Endothelial cell of umbilical vein (primary cell): ENCODE measurements around the gene RWDD4. TPM values are rescaled to one million over a fixed set of nuclear protein-coding genes. Genes with fewer than 3 reads are reported as not detected.

Experiments used
- BruUV-seq: library from RNA; stranded (reverse); fragments of 400-500 nt; replicated peaks from 2 replicates; lab custom pipeline; 2021; lab: Mats Ljungman, UMichigan
- CTCF ChIA-PET: fragments of 300-600, 350-600 bp; sonication (Branson Sonifier 250); formaldehyde crosslinking; loops from one replicate; lab custom pipeline; 2021; ENCODE audit warnings: antibody characterized with exemption, inconsistent platforms; lab: Charles Lee
- POLR2A ChIA-PET: fragments of 300-600, 350-600 bp; sonication (Branson Sonifier 250); formaldehyde crosslinking; loops from one replicate; lab custom pipeline; 2021; ENCODE audit warnings: antibody characterized with exemption, inconsistent platforms; lab: Charles Lee
- DNase-seq: peaks from one replicate; pipeline ENCODE4 v3.0.0-alpha.2; 2011; ENCODE audit warnings: low read depth, low spot score
- FAIRE-seq: peaks from 2 replicates; lab custom pipeline; 2011; peaks lifted over from hg19 to GRCh38; lab: Jason Lieb, UNC
- H2AFZ ChIP-seq: 2 replicates; pipeline ENCODE4 v1.6.0; 2012; ENCODE audit warnings: low read depth, low read length, control low read depth, inconsistent platforms
- H3K27ac ChIP-seq: 2 replicates; pipeline ENCODE4 v1.5.1; 2011; ENCODE audit warnings: low read depth, mild to moderate bottlenecking, control low read depth, low read length, moderate library complexity; ENCODE audit not compliant: insufficient read depth
- H3K27me3 ChIP-seq, 2 experiments: 2 replicates each; pipeline versions ENCODE4 v1.6.0 to v1.6.1; 2011; ENCODE audit warnings: low read length in 2 of 2, mixed read lengths in 1 of 2; ENCODE audit not compliant: control insufficient read depth in 2 of 2, insufficient read depth in 2 of 2
- H3K36me3 ChIP-seq, 2 experiments: 2 replicates in 1 of 2; 3 replicates in 1 of 2; pipeline ENCODE4 v1.5.1; 2011; ENCODE audit warnings: low read length in 2 of 2, mild to moderate bottlenecking in 1 of 2, moderate library complexity in 1 of 2; ENCODE audit not compliant: control insufficient read depth in 2 of 2, insufficient read depth in 2 of 2; ENCODE audit errors: extremely low read depth in 1 of 2
- H3K4me1 ChIP-seq: 3 replicates; pipeline ENCODE4 v1.5.1; 2011; ENCODE audit warnings: mild to moderate bottlenecking, low read length; ENCODE audit not compliant: control insufficient read depth, insufficient read depth; ENCODE audit errors: extremely low read depth
- H3K4me2 ChIP-seq: 2 replicates; pipeline ENCODE4 v1.6.1; 2011; ENCODE audit warnings: low read length, control low read depth, mixed read lengths; ENCODE audit not compliant: insufficient read depth
- H3K4me3 ChIP-seq, 3 experiments: fragments of 200-600 bp in 1 of 3; sonication (generic), shearing (Covaris generic) in 1 of 3; replicated peaks in 1 of 3; 2 replicates each; pipeline ENCODE4 v1.5.1; 2011 to 2016; ENCODE audit warnings: control low read depth in 3 of 3, low read length in 3 of 3, mild to moderate bottlenecking in 2 of 3, inconsistent platforms in 1 of 3, low read depth in 1 of 3, moderate library complexity in 1 of 3; ENCODE audit not compliant: insufficient read depth in 1 of 3
- H3K79me2 ChIP-seq: 2 replicates; pipeline ENCODE4 v1.6.0; 2012; ENCODE audit warnings: low read length, inconsistent platforms; ENCODE audit not compliant: control insufficient read depth, insufficient read depth
- H3K9ac ChIP-seq: replicated peaks from 2 replicates; pipeline ENCODE3; 2011; ENCODE audit warnings: low read length, control low read depth; ENCODE audit not compliant: insufficient read depth; ENCODE audit errors: extremely low read depth
- H3K9me1 ChIP-seq: replicated peaks from 3 replicates; pipeline ENCODE4 v1.6.0; 2011; ENCODE audit warnings: mild to moderate bottlenecking, low read length; ENCODE audit not compliant: control insufficient read depth, insufficient read depth; ENCODE audit errors: extremely low read depth
- H3K9me3 ChIP-seq: replicated peaks from 2 replicates; pipeline ENCODE4 v1.5.1; 2012; ENCODE audit warnings: low read length, inconsistent platforms; ENCODE audit not compliant: control insufficient read depth, insufficient read depth
- H4K20me1 ChIP-seq: replicated peaks from 2 replicates; pipeline ENCODE3; 2011; ENCODE audit warnings: mild to moderate bottlenecking, low read length; ENCODE audit not compliant: control insufficient read depth, insufficient read depth; ENCODE audit errors: extremely low read depth
- EZH2 ChIP-seq: IDR thresholded peaks from 2 replicates; pipeline ENCODE4 v1.6.1; 2012; ENCODE audit warnings: borderline replicate concordance, low read depth, mild to moderate bottlenecking, moderate library complexity, low read length, inconsistent platforms; ENCODE audit not compliant: severe bottlenecking
- FOS ChIP-seq: IDR thresholded peaks from 2 replicates; pipeline ENCODE4 v1.6.1; 2011; ENCODE audit warnings: mild to moderate bottlenecking, low read length, moderate library complexity, borderline replicate concordance; ENCODE audit not compliant: insufficient read depth
- GATA2 ChIP-seq: IDR thresholded peaks from 2 replicates; pipeline ENCODE4 v1.7.0; 2011; ENCODE audit warnings: low read depth, mild to moderate bottlenecking, moderate library complexity, mixed read lengths, low read length; ENCODE audit not compliant: insufficient read length, insufficient read depth
- JUN ChIP-seq: IDR thresholded peaks from 2 replicates; pipeline ENCODE4 v1.6.1; 2011; ENCODE audit warnings: borderline replicate concordance, low read depth; ENCODE audit not compliant: insufficient read length, insufficient read depth
- MAX ChIP-seq: IDR thresholded peaks from 2 replicates; pipeline ENCODE4 v1.6.1; 2011; ENCODE audit not compliant: insufficient read depth, insufficient read length
- MYC ChIP-seq: IDR thresholded peaks from one replicate; pipeline ENCODE4 v1.6.1; 2011; ENCODE audit warnings: mild to moderate bottlenecking, low read depth, low read length
- POLR2A ChIP-seq: IDR thresholded peaks from 2 replicates; pipeline ENCODE4 v1.6.1; 2012; ENCODE audit warnings: low read depth, mild to moderate bottlenecking, control low read depth, low read length
- POLR2AphosphoS5 ChIP-seq: IDR thresholded peaks from 2 replicates; pipeline ENCODE4 v1.6.1; 2012; ENCODE audit warnings: low read depth, mild to moderate bottlenecking, control low read depth, low read length, moderate library complexity; ENCODE audit not compliant: insufficient read depth
- dilution Hi-C: fragments of 300-500 bp; cut with MboI; formaldehyde crosslinking; loops from one replicate; pipeline ENCODE4 v1.15.0; 2019; ENCODE audit warnings: low sequenced_read_pairs; ENCODE audit not compliant: extremely low pct_ligation_motif_present
- intact Hi-C: fragments of 100-400 bp; cut with micrococcal nuclease; formaldehyde crosslinking; loops from one replicate; pipeline ENCODE4 v1.10.0; 2022
- polyA plus RNA-seq, 4 experiments: library from polyadenylated mRNA; depleted of rRNA in 3 of 4; stranded (reverse) in 3 of 4; unstranded in 1 of 4; fragments of >200 nt; gene quantifications; 2 replicates each; pipeline versions ENCODE4 v1.2.1 to v1.2.3, GENCODE V29; 2011 to 2012; ENCODE audit warnings: missing spikeins in 1 of 4
- total RNA-seq: library from RNA; stranded (reverse); gene quantifications from 2 replicates; pipeline ENCODE4 v1.2.3, GENCODE V29; 2021
- TF ChIP-seq, protein P1 (sequence below), 2 donors: IDR thresholded peaks; 1 replicate in 1 of 2; 2 replicates in 1 of 2; pipeline ENCODE4 v1.5.1; 2011; ENCODE audit warnings: low read length in 2 of 2, mild to moderate bottlenecking in 2 of 2, moderate library complexity in 2 of 2, control low read depth in 1 of 2, inconsistent platforms in 1 of 2, low read depth in 1 of 2; ENCODE audit not compliant: insufficient read depth in 1 of 2; ENCODE audit errors: extremely low read depth in 1 of 2

Gene RWDD4
- total and polyA plus RNA-seq, 2 donors (not counting 3 experiments of a cell fraction or from before 2014, with no cell fraction given): 4.9 to 16.6 TPM

- Histone ChIP-seq H4K20me1 (no peaks in the 10 kb centered on the region), H3K9ac (no peak overlapping the region), H2AFZ (no peak overlapping the region), H3K9me1 (no peaks in the 10 kb centered on the region), H3K9me3 (no peaks in the 10 kb centered on the region), H3K79me2 (no peaks in the 10 kb centered on the region), H3K4me2 (no peak overlapping the region), H3K4me1 (peaks cover 11% of the 10 kb centered on the region), H3K4me3 (no peak overlapping the region), H3K36me3 (no peaks in the 10 kb centered on the region), H3K27me3 (no peaks in the 10 kb centered on the region), H3K27ac (no peak overlapping the region)
- TF ChIP-seq FOS (no peak), POLR2AphosphoS5 (no peak), EZH2 (no peak), POLR2A (no peak), GATA2 (no peak), MAX (no peak), JUN (no peak), MYC (no peak)
- TF ChIP-seq, protein P1, sequence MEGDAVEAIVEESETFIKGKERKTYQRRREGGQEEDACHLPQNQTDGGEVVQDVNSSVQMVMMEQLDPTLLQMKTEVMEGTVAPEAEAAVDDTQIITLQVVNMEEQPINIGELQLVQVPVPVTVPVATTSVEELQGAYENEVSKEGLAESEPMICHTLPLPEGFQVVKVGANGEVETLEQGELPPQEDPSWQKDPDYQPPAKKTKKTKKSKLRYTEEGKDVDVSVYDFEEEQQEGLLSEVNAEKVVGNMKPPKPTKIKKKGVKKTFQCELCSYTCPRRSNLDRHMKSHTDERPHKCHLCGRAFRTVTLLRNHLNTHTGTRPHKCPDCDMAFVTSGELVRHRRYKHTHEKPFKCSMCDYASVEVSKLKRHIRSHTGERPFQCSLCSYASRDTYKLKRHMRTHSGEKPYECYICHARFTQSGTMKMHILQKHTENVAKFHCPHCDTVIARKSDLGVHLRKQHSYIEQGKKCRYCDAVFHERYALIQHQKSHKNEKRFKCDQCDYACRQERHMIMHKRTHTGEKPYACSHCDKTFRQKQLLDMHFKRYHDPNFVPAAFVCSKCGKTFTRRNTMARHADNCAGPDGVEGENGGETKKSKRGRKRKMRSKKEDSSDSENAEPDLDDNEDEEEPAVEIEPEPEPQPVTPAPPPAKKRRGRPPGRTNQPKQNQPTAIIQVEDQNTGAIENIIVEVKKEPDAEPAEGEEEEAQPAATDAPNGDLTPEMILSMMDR (IDR thresholded peaks at IDR 0.05; ENCODE audit: extremely low read depth in 1 of 2, insufficient read depth in 1 of 2, low read depth in 1 of 2, low read length in 2 of 2): no peak
- dilution Hi-C loops (no loop called here), intact Hi-C loops (no loop called here)
- no peak for FAIRE-seq
- DNase-seq: no peak
- ChIA-PET POLR2A (no interaction called here), CTCF (interaction anchor here (1.3 kb wide), 1 partner anchor 33 kb away, joined by 3 read pairs; no protein-coding TSS in a partner anchor)
- BruUV-seq: no TSS peak
Observed at GRCh38 chr4:183633476-183634400, 25.2 kb downstream of the RWDD4 start.
